Astrocyte (in vitro differentiated cells and primary cell): ENCODE data around the gene PERM1. TPM values are rescaled to one million over a fixed set of nuclear protein-coding genes. Genes with fewer than 3 reads are reported as not detected.
"Not testable (repeated sequence)": the region's sequence is repeated elsewhere in the genome, so short reads cannot be mapped to it uniquely, and the experiment has no call there.

Experiments used
- DNase-seq: peaks from one replicate; pipeline ENCODE4 v3.0.0-alpha.2; 2010; ENCODE audit warnings: low read depth
- FAIRE-seq: peaks from 2 replicates; lab custom pipeline; 2011; peaks lifted over from hg19 to GRCh38; lab: Jason Lieb, UNC
- H2AFZ ChIP-seq: 2 replicates; pipeline ENCODE4 v1.6.0; 2012; ENCODE audit warnings: low read depth, low read length, inconsistent platforms
- H3K27ac ChIP-seq: 2 replicates; pipeline ENCODE4 v1.5.1; 2011; ENCODE audit warnings: low read depth, low read length, inconsistent platforms
- H3K27me3 ChIP-seq: 2 replicates; pipeline ENCODE4 v1.6.0; 2011; ENCODE audit warnings: low read length, inconsistent platforms; ENCODE audit not compliant: insufficient read depth
- H3K36me3 ChIP-seq: 2 replicates; pipeline ENCODE4 v1.5.1; 2011; ENCODE audit warnings: low read length, inconsistent platforms; ENCODE audit not compliant: insufficient read depth
- H3K4me1 ChIP-seq: 2 replicates; pipeline ENCODE4 v1.5.1; 2011; ENCODE audit warnings: low read length, inconsistent platforms; ENCODE audit not compliant: insufficient read depth
- H3K4me2 ChIP-seq: 2 replicates; pipeline ENCODE4 v1.6.0; 2012; ENCODE audit warnings: low read length, inconsistent platforms
- H3K4me3 ChIP-seq: 2 replicates; pipeline ENCODE4 v1.5.1; 2011; ENCODE audit warnings: low read depth, mild to moderate bottlenecking, low read length, inconsistent platforms; ENCODE audit not compliant: insufficient read depth
- H3K79me2 ChIP-seq: 2 replicates; pipeline ENCODE4 v1.6.0; 2012; ENCODE audit warnings: mild to moderate bottlenecking, low read length, inconsistent platforms; ENCODE audit not compliant: insufficient read depth
- H3K9ac ChIP-seq: 2 replicates; pipeline ENCODE4 v1.6.0; 2012; ENCODE audit warnings: mild to moderate bottlenecking, low read length, inconsistent platforms
- H3K9me3 ChIP-seq: 2 replicates; pipeline ENCODE4 v1.5.1; 2012; ENCODE audit warnings: low read depth, mild to moderate bottlenecking, low read length, inconsistent platforms; ENCODE audit not compliant: insufficient read depth
- H4K20me1 ChIP-seq: 2 replicates; pipeline ENCODE4 v1.6.0; 2012; ENCODE audit warnings: low read length, inconsistent platforms; ENCODE audit not compliant: insufficient read depth
- H3K27ac Mint-ChIP-seq: one replicate; pipeline ENCODE4 v1.8.0; 2021; ENCODE audit warnings: mild to moderate bottlenecking, mixed read lengths; ENCODE audit not compliant: unreplicated experiment
- H3K27me3 Mint-ChIP-seq: one replicate; pipeline ENCODE4 v1.8.0; 2021; ENCODE audit warnings: low read depth, mixed read lengths; ENCODE audit not compliant: unreplicated experiment
- H3K36me3 Mint-ChIP-seq: one replicate; pipeline ENCODE4 v1.8.0; 2021; ENCODE audit warnings: low read depth, mixed read lengths; ENCODE audit not compliant: unreplicated experiment
- H3K4me1 Mint-ChIP-seq: one replicate; pipeline ENCODE4 v1.8.0; 2021; ENCODE audit warnings: low read depth, mixed read lengths; ENCODE audit not compliant: unreplicated experiment
- H3K4me3 Mint-ChIP-seq: one replicate; pipeline ENCODE4 v1.8.0; 2021; ENCODE audit warnings: mild to moderate bottlenecking, moderate library complexity, mixed read lengths; ENCODE audit not compliant: unreplicated experiment
- H3K9me3 Mint-ChIP-seq: one replicate; pipeline ENCODE4 v1.8.0; 2021; ENCODE audit warnings: mild to moderate bottlenecking, mixed read lengths; ENCODE audit not compliant: unreplicated experiment
- CTCF ChIP-seq: IDR thresholded peaks from 2 replicates; pipeline ENCODE4 v1.5.1; 2011; ENCODE audit warnings: low read depth, mild to moderate bottlenecking, inconsistent platforms, low read length, moderate library complexity; ENCODE audit not compliant: insufficient read depth
- EZH2 ChIP-seq: IDR thresholded peaks from 2 replicates; pipeline ENCODE4 v1.6.1; 2012; ENCODE audit warnings: mild to moderate bottlenecking, low read length, inconsistent platforms; ENCODE audit not compliant: insufficient read depth
- total RNA-seq: library from RNA; stranded (reverse); gene quantifications from 2 replicates; pipeline ENCODE4 v1.2.1, GENCODE V29; 2021

PERM1 gene
- total RNA-seq, 1 donor from 2014 or later = 0.20 TPM

- no peak overlapping the region for H2AFZ ChIP-seq
- Mint-ChIP-seq H3K4me3 (no peak overlapping the region), H3K36me3 (peaks cover 19% of the 10 kb centered on the region), H3K4me1 (no peaks in the 10 kb centered on the region), H3K9me3 (no peaks in the 10 kb centered on the region), H3K27me3 (peaks cover 4% of the 10 kb centered on the region), H3K27ac (no peak overlapping the region)
- H3K4me1 ChIP-seq = no peaks in the 10 kb centered on the region
- FAIRE-seq (no peak), DNase-seq (no peak)
- no peaks in the 10 kb centered on the region for H3K9me3 ChIP-seq
- peaks cover 4% of the 10 kb centered on the region for H3K79me2 ChIP-seq
- no peak overlapping the region for H3K4me2 ChIP-seq
- peaks cover 41% of the 10 kb centered on the region for H4K20me1 ChIP-seq
- TF ChIP-seq CTCF (no peak), EZH2 (no peak)
- H3K36me3 ChIP-seq = peaks cover 19% of the 10 kb centered on the region
- no peaks in the 10 kb centered on the region for H3K27me3 ChIP-seq
- H3K27ac ChIP-seq = no peak overlapping the region
- no peak overlapping the region for H3K4me3 ChIP-seq
- no peak overlapping the region for H3K9ac ChIP-seq
Observed at GRCh38 chr1:950268-950667, 31.6 kb downstream of the PERM1 start.

- H3K27me3 ChIP-seq = no peaks in the 10 kb centered on the region
- Mint-ChIP-seq H3K4me1 (peaks cover 4% of the 10 kb centered on the region), H3K4me3 (no peak overlapping the region), H3K36me3 (peaks cover 17% of the 10 kb centered on the region), H3K9me3 (no peaks in the 10 kb centered on the region), H3K27ac (no peak overlapping the region), H3K27me3 (peaks cover 4% of the 10 kb centered on the region)
- H3K4me3 ChIP-seq = no peak overlapping the region
- no peak for FAIRE-seq
- peaks cover 58% of the 10 kb centered on the region for H4K20me1 ChIP-seq
- H3K27ac ChIP-seq = no peak overlapping the region
- no peak overlapping the region for H3K9ac ChIP-seq
- H3K9me3 ChIP-seq = no peaks in the 10 kb centered on the region
- no peak overlapping the region for H3K4me2 ChIP-seq
- peaks cover 6% of the 10 kb centered on the region for H3K36me3 ChIP-seq
- peaks cover 16% of the 10 kb centered on the region for H3K4me1 ChIP-seq
- DNase-seq = no peak
- H2AFZ ChIP-seq = no peak overlapping the region
- TF ChIP-seq CTCF (no peak), EZH2 (no peak)
- H3K79me2 ChIP-seq = peaks cover 4% of the 10 kb centered on the region
Observed at GRCh38 chr1:947958-948357, 33.9 kb downstream of the PERM1 start.

GRCh38 chr1:946811-947210 is 35.1 kb downstream of the PERM1 start:
- not testable (repeated sequence) for H3K27ac ChIP-seq, H3K36me3 ChIP-seq, DNase-seq, H3K79me2 ChIP-seq, H3K4me2 ChIP-seq, H3K27me3 ChIP-seq, H3K9me3 Mint-ChIP-seq, H3K9me3 ChIP-seq, H3K27me3 Mint-ChIP-seq, H3K27ac Mint-ChIP-seq, FAIRE-seq, H3K4me3 ChIP-seq, H3K9ac ChIP-seq, H3K4me3 Mint-ChIP-seq, H2AFZ ChIP-seq, H3K4me1 Mint-ChIP-seq
- peaks cover 17% of the 10 kb centered on the region for H3K36me3 Mint-ChIP-seq
- Histone ChIP-seq H3K4me1 (peaks cover 20% of the 10 kb centered on the region), H4K20me1 (peaks cover 58% of the 10 kb centered on the region)
